ENCODE results near the gene OTUD7B.

- no peak for TF ChIP-seq POLR2AphosphoS5 (IDR thresholded peaks at IDR 0.05; ENCODE audit: low read depth, low read length)
- no peak for TF ChIP-seq TAF1 (IDR thresholded peaks at IDR 0.05; ENCODE audit: borderline replicate concordance, insufficient read depth, low read length)
- TF ChIP-seq REST (IDR thresholded peaks at IDR 0.05; ENCODE audit: insufficient read depth in 1 of 2, low read depth in 2 of 2, low read length in 2 of 2) = no peak
- no peak for TF ChIP-seq SIN3A (IDR thresholded peaks at IDR 0.05; ENCODE audit: borderline replicate concordance, insufficient read depth, low read length)
These were observed 33.2 kb downstream of the OTUD7B start for GRCh38 chr1:149977345-149977744.

All from PFSK-1 (cell line).